Thyroid gland (tissue), 4 donors: ENCODE measurements around the gene PLCB4. TPM values are rescaled to one million over a fixed set of nuclear protein-coding genes. Genes with fewer than 3 reads are reported as not detected.

Experiments used
- DNase-seq, 2 donors: peaks; one replicate each; pipeline ENCODE4 v3.0.0-alpha.2; 2019
- H3K27ac ChIP-seq, 3 donors: fragments of 200-600 bp; sonication (generic); 1 replicate in 2 of 3; 2 replicates in 1 of 3; pipeline ENCODE4 v1.5.1; 2016 to 2019; ENCODE audit warnings: mild to moderate bottlenecking in 1 of 3, moderate library complexity in 1 of 3
- H3K27me3 ChIP-seq: fragments of 200-600 bp; sonication (generic); one replicate; pipeline ENCODE4 v1.5.1; 2019
- H3K36me3 ChIP-seq, 2 donors: fragments of 200-600 bp; sonication (generic); one replicate each; pipeline ENCODE4 v1.5.1; 2016 to 2019
- H3K4me1 ChIP-seq, 2 donors: fragments of 200-600 bp; sonication (generic); one replicate each; pipeline ENCODE4 v1.5.1; 2017 to 2019
- H3K4me3 ChIP-seq, 3 donors: fragments of 200-600 bp; sonication (generic); replicated peaks in 1 of 3; 1 replicate in 2 of 3; 2 replicates in 1 of 3; pipeline ENCODE4 v1.5.1; 2016; ENCODE audit warnings: mild to moderate bottlenecking in 1 of 3
- H3K9me3 ChIP-seq: fragments of 200-600 bp; sonication (generic); one replicate; pipeline ENCODE4 v1.5.1; 2017
- CTCF ChIP-seq, 6 experiments: fragments of 200-600 bp in 3 of 6; fragments of 450-650 bp in 3 of 6; sonication (generic) in 3 of 6; IDR thresholded peaks; one replicate each; pipeline ENCODE4 v1.5.1; 2016 to 2019; ENCODE audit warnings: antibody characterized with exemption in 6 of 6, mild to moderate bottlenecking in 2 of 6, inconsistent platforms in 1 of 6, moderate library complexity in 1 of 6
- POLR2A ChIP-seq, 2 donors: fragments of 450-650 bp; IDR thresholded peaks; one replicate each; pipeline ENCODE4 v1.6.1; 2017; ENCODE audit warnings: antibody characterized with exemption in 2 of 2, mild to moderate bottlenecking in 2 of 2, moderate library complexity in 1 of 2
- WGBS, 2 donors: methylation state at CpG; one replicate each; pipeline ENCODE4 v1.1.5; 2017; 5-methylcytosine and 5-hydroxymethylcytosine counted together
- intact Hi-C: fragments of 100-400 bp; cut with DNase I; formaldehyde crosslinking; loops from one replicate; pipeline ENCODE4 v1.15.1; 2023
- total RNA-seq, 4 donors: library from RNA; depleted of rRNA; stranded (reverse); fragments of >200 nt; gene quantifications; one replicate each; pipeline ENCODE4 v1.2.3, GENCODE V29; 2016

Gene PLCB4
- total RNA-seq, 4 donors from 2014 or later: 50.9 to 77.9 (median 67.9) TPM

DNA sequence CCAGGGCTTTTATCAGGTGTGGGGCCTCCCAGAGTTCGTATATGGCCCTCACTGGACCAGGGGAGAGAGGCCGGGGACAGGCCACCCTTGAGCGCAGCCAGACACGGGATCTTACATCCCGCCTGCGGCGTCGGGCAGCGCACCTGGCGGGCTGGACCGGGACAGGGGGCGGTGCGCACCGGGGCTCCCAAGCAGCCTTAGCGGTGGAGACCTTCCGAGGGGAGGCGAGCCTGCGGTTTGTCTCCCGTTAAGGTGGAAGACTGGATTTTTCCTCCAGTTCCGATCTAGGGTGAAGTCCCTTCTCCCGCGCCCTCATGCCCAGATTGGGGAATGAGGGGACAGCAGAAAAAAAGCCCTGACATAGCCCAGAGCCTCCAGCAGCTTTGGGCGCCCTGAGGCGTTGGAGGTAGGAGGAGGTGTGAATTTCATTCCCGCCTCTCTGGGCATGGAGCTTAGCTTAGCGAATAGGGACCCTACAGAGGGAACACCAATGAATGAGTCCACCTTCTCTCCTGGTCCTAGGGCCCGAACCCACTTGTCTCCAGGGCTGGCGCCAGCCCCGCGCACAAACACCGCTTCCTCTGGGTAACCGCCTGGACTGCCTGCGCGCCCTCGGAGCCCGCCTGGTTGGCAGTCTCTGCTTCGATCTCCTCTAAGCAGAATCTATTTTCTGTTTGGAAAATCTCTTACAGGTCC, 438.8 kb downstream of the PLCB4 start:
- Histone ChIP-seq H3K4me3 (no peak overlapping the region), H3K9me3 (no peaks in the 10 kb centered on the region), H3K36me3 (no peaks in the 10 kb centered on the region), H3K27me3 (peaks cover 10% of the 10 kb centered on the region), H3K27ac (no peak overlapping the region), H3K4me1 (peaks cover 9 to 26% of the 10 kb centered on the region in 2 donors)
- TF ChIP-seq CTCF (IDR thresholded peaks at IDR 0.05) (no peak), POLR2A (IDR thresholded peaks at IDR 0.05) (no peak)
- 18 to 19% methylated on average over 24 to 30 of the region's 37 CpGs for WGBS, 2 donors
- intact Hi-C loops: no loop called here
- DNase-seq: no peak

GRCh38 chr20:9508240-9508661, 439.4 kb downstream of the PLCB4 start:
- peaks cover 9 to 26% of the 10 kb centered on the region in 2 donors for H3K4me1 ChIP-seq
- no peaks in the 10 kb centered on the region for H3K9me3 ChIP-seq
- no peak for DNase-seq
- no peak overlapping the region for H3K27ac ChIP-seq
- H3K27me3 ChIP-seq: peaks cover 10% of the 10 kb centered on the region
- no peak overlapping the region for H3K4me3 ChIP-seq
- H3K36me3 ChIP-seq: no peaks in the 10 kb centered on the region
- TF ChIP-seq POLR2A (IDR thresholded peaks at IDR 0.05) (no peak), CTCF (IDR thresholded peaks at IDR 0.05) (no peak)
- intact Hi-C loops: no loop called here
- WGBS, 2 donors: 14 to 16% methylated on average over 23 of the region's 23 CpGs

GRCh38 chr20:9508696-9509178, 439.9 kb downstream of the PLCB4 start:
- TF ChIP-seq CTCF (IDR thresholded peaks at IDR 0.05) (no peak), POLR2A (IDR thresholded peaks at IDR 0.05) (no peak)
- Histone ChIP-seq H3K27me3 (peaks cover 10% of the 10 kb centered on the region), H3K4me3 (no peak overlapping the region), H3K36me3 (no peaks in the 10 kb centered on the region), H3K4me1 (peaks cover 9 to 22% of the 10 kb centered on the region in 2 donors), H3K27ac (no peak overlapping the region), H3K9me3 (no peaks in the 10 kb centered on the region)
- 18 to 22% methylated on average over 22 to 24 of the region's 30 CpGs for WGBS, 2 donors
- intact Hi-C loops: no loop called here
- no peak for DNase-seq

GRCh38 chr20:9509246-9509645, 440.4 kb downstream of the PLCB4 start:
- WGBS, 2 donors: 44 to 62% methylated on average over 4 of the region's 4 CpGs

More at GRCh38 chr20:9509246-9509645, 440.4 kb downstream of the PLCB4 start:
- Histone ChIP-seq H3K36me3 (no peaks in the 10 kb centered on the region), H3K27ac (no peak overlapping the region), H3K4me3 (no peak overlapping the region), H3K4me1 (peaks cover 9 to 19% of the 10 kb centered on the region in 2 donors), H3K27me3 (peaks cover 10% of the 10 kb centered on the region), H3K9me3 (no peaks in the 10 kb centered on the region)
- no peak for TF ChIP-seq CTCF (IDR thresholded peaks at IDR 0.05)
- TF ChIP-seq POLR2A (IDR thresholded peaks at IDR 0.05): no peak
- no peak for DNase-seq
- intact Hi-C loops: no loop called here
